ENCODE results near the gene BMP2.

DNA sequence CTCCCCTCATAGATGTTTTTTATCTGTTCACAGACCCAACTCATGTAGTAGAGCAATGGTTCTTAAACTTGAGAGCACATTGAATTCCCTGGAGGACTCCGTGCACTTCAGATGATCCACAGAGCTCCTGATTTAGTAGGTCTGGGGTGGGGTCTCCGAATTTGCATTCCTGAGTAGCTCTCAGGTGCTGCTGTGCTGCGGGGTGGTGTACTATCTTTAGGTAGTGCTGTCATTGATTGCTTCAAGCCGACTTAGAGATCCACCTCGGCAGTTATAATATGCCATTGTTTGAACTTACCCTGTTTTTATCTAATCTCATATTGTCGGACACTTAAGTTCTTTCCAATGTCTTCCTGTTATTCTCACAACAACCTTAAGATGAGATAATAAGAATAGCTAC lies 45.0 kb downstream of the BMP2 start:
- TF ChIP-seq, protein P1, sequence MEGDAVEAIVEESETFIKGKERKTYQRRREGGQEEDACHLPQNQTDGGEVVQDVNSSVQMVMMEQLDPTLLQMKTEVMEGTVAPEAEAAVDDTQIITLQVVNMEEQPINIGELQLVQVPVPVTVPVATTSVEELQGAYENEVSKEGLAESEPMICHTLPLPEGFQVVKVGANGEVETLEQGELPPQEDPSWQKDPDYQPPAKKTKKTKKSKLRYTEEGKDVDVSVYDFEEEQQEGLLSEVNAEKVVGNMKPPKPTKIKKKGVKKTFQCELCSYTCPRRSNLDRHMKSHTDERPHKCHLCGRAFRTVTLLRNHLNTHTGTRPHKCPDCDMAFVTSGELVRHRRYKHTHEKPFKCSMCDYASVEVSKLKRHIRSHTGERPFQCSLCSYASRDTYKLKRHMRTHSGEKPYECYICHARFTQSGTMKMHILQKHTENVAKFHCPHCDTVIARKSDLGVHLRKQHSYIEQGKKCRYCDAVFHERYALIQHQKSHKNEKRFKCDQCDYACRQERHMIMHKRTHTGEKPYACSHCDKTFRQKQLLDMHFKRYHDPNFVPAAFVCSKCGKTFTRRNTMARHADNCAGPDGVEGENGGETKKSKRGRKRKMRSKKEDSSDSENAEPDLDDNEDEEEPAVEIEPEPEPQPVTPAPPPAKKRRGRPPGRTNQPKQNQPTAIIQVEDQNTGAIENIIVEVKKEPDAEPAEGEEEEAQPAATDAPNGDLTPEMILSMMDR (conservative IDR thresholded peaks at IDR 0.05 in 1 of 2, IDR thresholded peaks at IDR 0.05 in 1 of 2; ENCODE audit: low read depth in 1 of 2, low read length in 2 of 2), result no peak
- TF ChIP-seq EZH2 (IDR thresholded peaks at IDR 0.05; ENCODE audit: low read length, missing control alignments), result no peak
